Measurements from ENCODE around the gene PRADC1.

The PRADC1 gene

GRCh38 chr2:73258186-73258912 lies 25.3 kb upstream of the PRADC1 start:
- no peak overlapping the region for H3K4me3 ChIP-seq (ENCODE audit: low read depth, low read length)
- no peak for TF ChIP-seq CTCF (IDR thresholded peaks at IDR 0.05; ENCODE audit: borderline replicate concordance, insufficient read depth, low read depth, low read length)

- H3K4me3 ChIP-seq (ENCODE audit: low read depth, low read length), result no peak overlapping the region
- TF ChIP-seq CTCF (IDR thresholded peaks at IDR 0.05; ENCODE audit: borderline replicate concordance, insufficient read depth, low read depth, low read length), result no peak
Observed at GRCh38 chr2:73257425-73258125, 24.5 kb upstream of the PRADC1 start.

GRCh38 chr2:73257021-73257420 lies 24.0 kb upstream of the PRADC1 start:
- no peak for TF ChIP-seq CTCF (IDR thresholded peaks at IDR 0.05; ENCODE audit: borderline replicate concordance, insufficient read depth, low read depth, low read length)
- no peak overlapping the region for H3K4me3 ChIP-seq (ENCODE audit: low read depth, low read length)

- no peak for TF ChIP-seq CTCF (IDR thresholded peaks at IDR 0.05; ENCODE audit: borderline replicate concordance, insufficient read depth, low read depth, low read length)
- H3K4me3 ChIP-seq (ENCODE audit: low read depth, low read length), result no peak overlapping the region
Observed at GRCh38 chr2:73256618-73256922, 23.5 kb upstream of the PRADC1 start.

- TF ChIP-seq CTCF (IDR thresholded peaks at IDR 0.05; ENCODE audit: borderline replicate concordance, insufficient read depth, low read depth, low read length), result no peak
- no peak overlapping the region for H3K4me3 ChIP-seq (ENCODE audit: low read depth, low read length)
Observed at GRCh38 chr2:73255907-73256617, 23.0 kb upstream of the PRADC1 start.

GRCh38 chr2:73255007-73255644 lies 22.1 kb upstream of the PRADC1 start:
- TF ChIP-seq CTCF (IDR thresholded peaks at IDR 0.05; ENCODE audit: borderline replicate concordance, insufficient read depth, low read depth, low read length), result no peak
- no peak overlapping the region for H3K4me3 ChIP-seq (ENCODE audit: low read depth, low read length)

Measured in GM12875 (cell line).